HG03558 (cell line): Measurements from ENCODE around the gene DLGAP1.

Experiments used
- ATAC-seq: cut with Tn5 transposase; IDR thresholded peaks from one replicate; pipeline ENCODE4 v1.9.1; 2021; ENCODE audit warnings: moderate number of reproducible peaks; ENCODE audit not compliant: unreplicated experiment; ENCODE audit errors: extremely low read depth

Gene DLGAP1

GRCh38 chr18:3877678-3878077 lies 577.4 kb downstream of the DLGAP1 start:
- no peak for ATAC-seq

GRCh38 chr18:3875961-3876360 lies 579.1 kb downstream of the DLGAP1 start:
- ATAC-seq = no peak

- ATAC-seq = no peak
These were observed 579.7 kb downstream of the DLGAP1 start for GRCh38 chr18:3875376-3875775.

- ATAC-seq = no peak
These were observed 580.5 kb downstream of the DLGAP1 start for GRCh38 chr18:3874581-3874980.

GRCh38 chr18:3874125-3874524 lies 581.0 kb downstream of the DLGAP1 start:
- no peak for ATAC-seq

GRCh38 chr18:3873698-3874097 lies 581.4 kb downstream of the DLGAP1 start:
- ATAC-seq = no peak

- ATAC-seq = no peak
These were observed 581.9 kb downstream of the DLGAP1 start for GRCh38 chr18:3873211-3873610.

GRCh38 chr18:3872641-3873040 lies 582.5 kb downstream of the DLGAP1 start:
- ATAC-seq = no peak

- ATAC-seq = no peak
These were observed 583.4 kb downstream of the DLGAP1 start for GRCh38 chr18:3871687-3872086.

GRCh38 chr18:3870914-3871313 lies 584.2 kb downstream of the DLGAP1 start:
- no peak for ATAC-seq

- no peak for ATAC-seq
These were observed 585.3 kb downstream of the DLGAP1 start for GRCh38 chr18:3869848-3870247.

GRCh38 chr18:3867864-3868311 lies 587.2 kb downstream of the DLGAP1 start:
- ATAC-seq = no peak

- no peak for ATAC-seq
These were observed 587.9 kb downstream of the DLGAP1 start for GRCh38 chr18:3867236-3867635.

GRCh38 chr18:3864669-3865298 lies 590.3 kb downstream of the DLGAP1 start:
- no peak for ATAC-seq

GRCh38 chr18:3863593-3863992 lies 591.5 kb downstream of the DLGAP1 start:
- no peak for ATAC-seq

GRCh38 chr18:3863006-3863405 lies 592.1 kb downstream of the DLGAP1 start:
- no peak for ATAC-seq

GRCh38 chr18:3861495-3861894 lies 593.6 kb downstream of the DLGAP1 start:
- ATAC-seq = no peak

GRCh38 chr18:3857544-3857943 lies 597.6 kb downstream of the DLGAP1 start:
- ATAC-seq = no peak

- ATAC-seq = no peak
These were observed 599.1 kb downstream of the DLGAP1 start for GRCh38 chr18:3855966-3856365.

- ATAC-seq = no peak
These were observed 602.8 kb downstream of the DLGAP1 start for GRCh38 chr18:3852321-3852720.

- no peak for ATAC-seq
These were observed 603.9 kb downstream of the DLGAP1 start for GRCh38 chr18:3851159-3851558.

GRCh38 chr18:3848316-3848715 lies 606.8 kb downstream of the DLGAP1 start:
- ATAC-seq = no peak

GRCh38 chr18:3845161-3845560 lies 609.9 kb downstream of the DLGAP1 start:
- no peak for ATAC-seq
